ENCODE measurements around the gene METTL26.

DNA sequence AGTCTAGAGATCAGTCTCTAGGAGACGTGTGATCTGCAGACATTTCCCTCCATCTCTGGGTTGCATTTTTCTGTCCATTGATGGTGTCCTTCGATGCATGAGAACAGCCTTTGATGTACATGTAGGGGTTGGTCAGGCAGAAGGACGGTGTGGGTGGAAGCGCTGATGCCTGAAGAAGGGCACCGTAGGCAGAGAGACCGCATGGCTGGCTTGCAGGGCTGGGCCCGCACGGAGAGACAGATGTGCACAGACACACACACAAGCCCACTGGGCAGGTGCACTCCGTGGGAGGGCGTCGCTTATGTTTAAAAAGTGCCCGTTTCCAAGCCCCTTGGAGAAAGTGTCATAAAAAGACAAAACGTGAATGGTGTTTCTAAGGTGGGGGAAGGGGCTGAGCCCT, 21.0 kb downstream of the METTL26 start:
- TF ChIP-seq, protein P1, sequence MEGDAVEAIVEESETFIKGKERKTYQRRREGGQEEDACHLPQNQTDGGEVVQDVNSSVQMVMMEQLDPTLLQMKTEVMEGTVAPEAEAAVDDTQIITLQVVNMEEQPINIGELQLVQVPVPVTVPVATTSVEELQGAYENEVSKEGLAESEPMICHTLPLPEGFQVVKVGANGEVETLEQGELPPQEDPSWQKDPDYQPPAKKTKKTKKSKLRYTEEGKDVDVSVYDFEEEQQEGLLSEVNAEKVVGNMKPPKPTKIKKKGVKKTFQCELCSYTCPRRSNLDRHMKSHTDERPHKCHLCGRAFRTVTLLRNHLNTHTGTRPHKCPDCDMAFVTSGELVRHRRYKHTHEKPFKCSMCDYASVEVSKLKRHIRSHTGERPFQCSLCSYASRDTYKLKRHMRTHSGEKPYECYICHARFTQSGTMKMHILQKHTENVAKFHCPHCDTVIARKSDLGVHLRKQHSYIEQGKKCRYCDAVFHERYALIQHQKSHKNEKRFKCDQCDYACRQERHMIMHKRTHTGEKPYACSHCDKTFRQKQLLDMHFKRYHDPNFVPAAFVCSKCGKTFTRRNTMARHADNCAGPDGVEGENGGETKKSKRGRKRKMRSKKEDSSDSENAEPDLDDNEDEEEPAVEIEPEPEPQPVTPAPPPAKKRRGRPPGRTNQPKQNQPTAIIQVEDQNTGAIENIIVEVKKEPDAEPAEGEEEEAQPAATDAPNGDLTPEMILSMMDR (IDR thresholded peaks at IDR 0.05): no peak
- TF ChIP-seq JUN (CRISPR knock-in tag; IDR thresholded peaks at IDR 0.05) (no peak), ARID4B (CRISPR knock-in tag; IDR thresholded peaks at IDR 0.05; ENCODE audit: borderline replicate concordance) (no peak), CREM (CRISPR knock-in tag; IDR thresholded peaks at IDR 0.05) (no peak), HMGXB4 (CRISPR knock-in tag; IDR thresholded peaks at IDR 0.05) (no peak), ZNF232 (CRISPR knock-in tag; IDR thresholded peaks at IDR 0.05) (no peak), GABPB1 (CRISPR knock-in tag; IDR thresholded peaks at IDR 0.05) (no peak), NFYB (CRISPR knock-in tag; conservative IDR thresholded peaks at IDR 0.05; ENCODE audit: low read depth) (no peak), IRF2 (CRISPR knock-in tag; IDR thresholded peaks at IDR 0.05; ENCODE audit: borderline replicate concordance, low read depth) (no peak), E2F1 (CRISPR knock-in tag; IDR thresholded peaks at IDR 0.05) (no peak), ZNF512 (CRISPR knock-in tag; IDR thresholded peaks at IDR 0.05; ENCODE audit: borderline replicate concordance) (no peak), RORB (CRISPR knock-in tag; IDR thresholded peaks at IDR 0.05) (no peak)
- TF ChIP-seq, protein P2, sequence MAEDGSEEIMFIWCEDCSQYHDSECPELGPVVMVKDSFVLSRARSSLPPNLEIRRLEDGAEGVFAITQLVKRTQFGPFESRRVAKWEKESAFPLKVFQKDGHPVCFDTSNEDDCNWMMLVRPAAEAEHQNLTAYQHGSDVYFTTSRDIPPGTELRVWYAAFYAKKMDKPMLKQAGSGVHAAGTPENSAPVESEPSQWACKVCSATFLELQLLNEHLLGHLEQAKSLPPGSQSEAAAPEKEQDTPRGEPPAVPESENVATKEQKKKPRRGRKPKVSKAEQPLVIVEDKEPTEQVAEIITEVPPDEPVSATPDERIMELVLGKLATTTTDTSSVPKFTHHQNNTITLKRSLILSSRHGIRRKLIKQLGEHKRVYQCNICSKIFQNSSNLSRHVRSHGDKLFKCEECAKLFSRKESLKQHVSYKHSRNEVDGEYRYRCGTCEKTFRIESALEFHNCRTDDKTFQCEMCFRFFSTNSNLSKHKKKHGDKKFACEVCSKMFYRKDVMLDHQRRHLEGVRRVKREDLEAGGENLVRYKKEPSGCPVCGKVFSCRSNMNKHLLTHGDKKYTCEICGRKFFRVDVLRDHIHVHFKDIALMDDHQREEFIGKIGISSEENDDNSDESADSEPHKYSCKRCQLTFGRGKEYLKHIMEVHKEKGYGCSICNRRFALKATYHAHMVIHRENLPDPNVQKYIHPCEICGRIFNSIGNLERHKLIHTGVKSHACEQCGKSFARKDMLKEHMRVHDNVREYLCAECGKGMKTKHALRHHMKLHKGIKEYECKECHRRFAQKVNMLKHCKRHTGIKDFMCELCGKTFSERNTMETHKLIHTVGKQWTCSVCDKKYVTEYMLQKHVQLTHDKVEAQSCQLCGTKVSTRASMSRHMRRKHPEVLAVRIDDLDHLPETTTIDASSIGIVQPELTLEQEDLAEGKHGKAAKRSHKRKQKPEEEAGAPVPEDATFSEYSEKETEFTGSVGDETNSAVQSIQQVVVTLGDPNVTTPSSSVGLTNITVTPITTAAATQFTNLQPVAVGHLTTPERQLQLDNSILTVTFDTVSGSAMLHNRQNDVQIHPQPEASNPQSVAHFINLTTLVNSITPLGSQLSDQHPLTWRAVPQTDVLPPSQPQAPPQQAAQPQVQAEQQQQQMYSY (CRISPR knock-in tag; IDR thresholded peaks at IDR 0.05): no peak
- TF ChIP-seq, protein P3, sequence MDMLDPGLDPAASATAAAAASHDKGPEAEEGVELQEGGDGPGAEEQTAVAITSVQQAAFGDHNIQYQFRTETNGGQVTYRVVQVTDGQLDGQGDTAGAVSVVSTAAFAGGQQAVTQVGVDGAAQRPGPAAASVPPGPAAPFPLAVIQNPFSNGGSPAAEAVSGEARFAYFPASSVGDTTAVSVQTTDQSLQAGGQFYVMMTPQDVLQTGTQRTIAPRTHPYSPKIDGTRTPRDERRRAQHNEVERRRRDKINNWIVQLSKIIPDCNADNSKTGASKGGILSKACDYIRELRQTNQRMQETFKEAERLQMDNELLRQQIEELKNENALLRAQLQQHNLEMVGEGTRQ (CRISPR knock-in tag; IDR thresholded peaks at IDR 0.05): no peak

All from WTC11 (cell line).